Panc1 (cell line): ENCODE measurements around the gene FSTL4. TPM values are rescaled to one million over a fixed set of nuclear protein-coding genes. Genes with fewer than 3 reads are reported as not detected.

ENCODE experiments used
- ATAC-seq: fragments of 200-7000 bp; cut with Tn5 transposase; 2 replicates; pipeline ENCODE4 v1.9.1; 2020; ENCODE audit warnings: mild to moderate bottlenecking, moderate library complexity
- BruUV-seq: library from RNA; stranded (reverse); fragments of 400-500 nt; replicated peaks from 2 replicates; lab custom pipeline; 2021; lab: Mats Ljungman, UMichigan
- CTCF ChIA-PET: fragments of 300-600 bp; sonication (Branson Sonifier 250); formaldehyde crosslinking; loops from one replicate; lab custom pipeline; 2022; ENCODE audit warnings: antibody characterized with exemption; lab: Charles Lee
- POLR2A ChIA-PET: fragments of 300-600 bp; sonication (Branson Sonifier 250); formaldehyde crosslinking; loops from one replicate; lab custom pipeline; 2022; ENCODE audit warnings: antibody characterized with exemption; lab: Charles Lee
- DNase-seq: peaks from one replicate; pipeline ENCODE4 v3.0.0-alpha.2; 2010; ENCODE audit warnings: low read depth, low spot score
- H3K27ac ChIP-seq: 2 replicates; pipeline ENCODE4 v1.5.1; 2011; ENCODE audit warnings: mild to moderate bottlenecking, low read length, inconsistent platforms
- H3K27me3 ChIP-seq: fragments of 200-500 bp; sonication (Bioruptor generic); 2 replicates; pipeline ENCODE4 v1.6.0; 2014; ENCODE audit warnings: low read length, inconsistent platforms; ENCODE audit not compliant: control insufficient read depth, insufficient read depth
- H3K36me3 ChIP-seq: fragments of 200-500 bp; sonication (Bioruptor generic); 2 replicates; pipeline ENCODE4 v1.5.1; 2014; ENCODE audit warnings: inconsistent platforms, mild to moderate bottlenecking, low read length, moderate library complexity; ENCODE audit not compliant: control insufficient read depth, insufficient read depth
- H3K4me1 ChIP-seq: 2 replicates; pipeline ENCODE4 v1.5.1; 2011; ENCODE audit warnings: inconsistent platforms, mild to moderate bottlenecking, low read length, moderate library complexity; ENCODE audit not compliant: control insufficient read depth, insufficient read depth
- H3K4me3 ChIP-seq, 2 experiments: 2 replicates each; pipeline ENCODE4 v1.5.1; 2011 to 2012; ENCODE audit warnings: low read depth in 2 of 2, low read length in 2 of 2, mild to moderate bottlenecking in 2 of 2, inconsistent platforms in 1 of 2, moderate library complexity in 1 of 2
- H3K9me3 ChIP-seq: fragments of 200-500 bp; sonication (Bioruptor generic); 2 replicates; pipeline ENCODE4 v1.5.1; 2014; ENCODE audit warnings: low read depth, mild to moderate bottlenecking, inconsistent platforms, low read length, moderate library complexity; ENCODE audit not compliant: control insufficient read depth, insufficient read depth
- CTCF ChIP-seq: fragments of 450-650 bp; IDR thresholded peaks from 2 replicates; pipeline ENCODE4 v1.5.1; 2017; ENCODE audit warnings: mild to moderate bottlenecking
- POLR2AphosphoS5 ChIP-seq: IDR thresholded peaks from 2 replicates; pipeline ENCODE4 v1.6.1; 2012; ENCODE audit warnings: mild to moderate bottlenecking, low read depth, low read length, moderate library complexity
- REST ChIP-seq, 2 experiments: IDR thresholded peaks; 2 replicates each; pipeline ENCODE4 v1.6.1; 2011 to 2012; ENCODE audit warnings: low read depth in 2 of 2, control low read depth in 1 of 2, low read length in 1 of 2, mild to moderate bottlenecking in 1 of 2, moderate library complexity in 1 of 2; ENCODE audit not compliant: insufficient read depth in 1 of 2
- SIN3A ChIP-seq: IDR thresholded peaks from 2 replicates; pipeline ENCODE4 v1.6.1; 2012; ENCODE audit warnings: low read depth, mild to moderate bottlenecking, low read length, moderate library complexity, borderline replicate concordance; ENCODE audit not compliant: insufficient read depth
- TCF7L2 ChIP-seq: IDR thresholded peaks from 2 replicates; pipeline ENCODE4 v1.6.1; 2011; ENCODE audit warnings: mild to moderate bottlenecking, low read depth, low read length, inconsistent platforms
- in situ Hi-C: cut with HindIII; loops from 2 replicates; pipeline ENCODE4 v1.10.0; 2016; ENCODE audit warnings: low sequenced_read_pairs, low pct_unique_long_range_greater_than_20kb
- intact Hi-C: fragments of 100-400 bp; cut with micrococcal nuclease; formaldehyde crosslinking; loops from one replicate; pipeline ENCODE4 v1.10.0; 2022; ENCODE audit not compliant: unreplicated experiment
- total RNA-seq: library from RNA; stranded (reverse); gene quantifications from one replicate; pipeline ENCODE4 v1.2.1, GENCODE V29; 2021; ENCODE audit not compliant: unreplicated experiment

FSTL4 gene
- total RNA-seq, 1 experiment from 2014 or later, result 0.18 TPM

- no peak overlapping the region for H3K4me3 ChIP-seq
- in situ Hi-C loops (no loop called here), intact Hi-C loops (no loop called here)
- peaks cover 7% of the 10 kb centered on the region; the same call in 1 of the 2 replicates for H3K27me3 ChIP-seq
- ChIA-PET CTCF (no interaction called here), POLR2A (no interaction called here)
- H3K9me3 ChIP-seq, result no peaks in the 10 kb centered on the region
- ATAC-seq (no peak), DNase-seq (no peak)
- BruUV-seq, result no TSS peak
- TF ChIP-seq TCF7L2, result no peak
- no peak for TF ChIP-seq CTCF
- no peak for TF ChIP-seq POLR2AphosphoS5
- TF ChIP-seq REST (IDR thresholded peaks at IDR 0.05; ENCODE audit: insufficient read depth in 1 of 2, low read depth in 2 of 2, low read length in 1 of 2), result no peak
- no peak for TF ChIP-seq SIN3A
- H3K4me1 ChIP-seq, result no peaks in the 10 kb centered on the region
- no peaks in the 10 kb centered on the region for H3K36me3 ChIP-seq
- no peak overlapping the region for H3K27ac ChIP-seq
These were observed 162.1 kb downstream of the FSTL4 start for GRCh38 chr5:133450286-133450685.

GRCh38 chr5:133449181-133449580, 163.2 kb downstream of the FSTL4 start:
- CTCF ChIA-PET, result no interaction called here
- BruUV-seq, result no TSS peak
- H3K27me3 ChIP-seq, result peaks cover 7% of the 10 kb centered on the region; the same call in 1 of the 2 replicates
- in situ Hi-C loops, result no loop called here
- no peaks in the 10 kb centered on the region for H3K4me1 ChIP-seq
- DNase-seq (no peak), ATAC-seq (no peak)
- H3K9me3 ChIP-seq, result no peaks in the 10 kb centered on the region
- TF ChIP-seq CTCF (no peak), POLR2AphosphoS5 (no peak), TCF7L2 (no peak), SIN3A (no peak), REST (IDR thresholded peaks at IDR 0.05; ENCODE audit: insufficient read depth in 1 of 2, low read depth in 2 of 2, low read length in 1 of 2) (no peak)
- no peaks in the 10 kb centered on the region for H3K36me3 ChIP-seq
- POLR2A ChIA-PET, result no interaction called here
- no peak overlapping the region for H3K4me3 ChIP-seq
- intact Hi-C loops, result no loop called here
- no peak overlapping the region for H3K27ac ChIP-seq
